CD14-positive monocyte (primary cell): Measurements from ENCODE around the gene RAB12. TPM values are rescaled to one million over a fixed set of nuclear protein-coding genes. Genes with fewer than 3 reads are reported as not detected.

Experiments used
- DNase-seq, 3 donors: peaks; one replicate each; pipeline ENCODE4 v3.0.0-alpha.2; 2011 to 2022
- H2AFZ ChIP-seq: 2 replicates; pipeline ENCODE4 v1.6.0; 2012; ENCODE audit warnings: mild to moderate bottlenecking, low read depth, low read length, inconsistent platforms; ENCODE audit not compliant: insufficient read depth, poor library complexity, severe bottlenecking
- H3K27ac ChIP-seq, 2 donors: 1 replicate in 1 of 2; 2 replicates in 1 of 2; pipeline ENCODE4 v1.5.1; 2012 to 2013; ENCODE audit warnings: low read length in 2 of 2, control low read depth in 1 of 2, inconsistent platforms in 1 of 2, low read depth in 1 of 2, mild to moderate bottlenecking in 1 of 2
- H3K27me3 ChIP-seq, 2 donors: one replicate each; pipeline versions ENCODE4 v1.6.0 to v1.6.1; 2011 to 2013; ENCODE audit warnings: low read length in 2 of 2; ENCODE audit not compliant: control insufficient read depth in 2 of 2, insufficient read depth in 2 of 2
- H3K36me3 ChIP-seq, 2 donors: replicated peaks in 1 of 2; 1 replicate in 1 of 2; 2 replicates in 1 of 2; pipeline versions ENCODE4 v1.5.1 to v1.6.1; 2012 to 2013; ENCODE audit warnings: low read length in 2 of 2, control low read depth in 1 of 2, inconsistent platforms in 1 of 2, mild to moderate bottlenecking in 1 of 2; ENCODE audit not compliant: insufficient read depth in 2 of 2, control insufficient read depth in 1 of 2
- H3K4me1 ChIP-seq, 2 donors: 1 replicate in 1 of 2; 2 replicates in 1 of 2; pipeline versions ENCODE4 v1.5.1 to v1.6.1; 2012 to 2013; ENCODE audit warnings: low read length in 2 of 2, control low read depth in 1 of 2, inconsistent platforms in 1 of 2, mild to moderate bottlenecking in 1 of 2, moderate library complexity in 1 of 2; ENCODE audit not compliant: insufficient read depth in 2 of 2, control insufficient read depth in 1 of 2
- H3K4me2 ChIP-seq: replicated peaks from 2 replicates; pipeline ENCODE3; 2012; ENCODE audit warnings: low read length, moderate library complexity, mild to moderate bottlenecking; ENCODE audit not compliant: poor library complexity, severe bottlenecking; ENCODE audit errors: extremely low read depth
- H3K4me3 ChIP-seq, 3 experiments: fragments of 200-600 bp in 1 of 3; sonication (generic) in 1 of 3; replicated peaks in 1 of 3; 1 replicate in 2 of 3; 2 replicates in 1 of 3; pipeline ENCODE4 v1.5.1; 2011 to 2013; ENCODE audit warnings: low read length in 3 of 3, mild to moderate bottlenecking in 3 of 3, control low read depth in 2 of 3, low read depth in 2 of 3, inconsistent platforms in 1 of 3, moderate library complexity in 1 of 3
- H3K79me2 ChIP-seq: 2 replicates; pipeline ENCODE4 v1.6.0; 2012; ENCODE audit warnings: mild to moderate bottlenecking, control low read depth, inconsistent platforms, low read length, moderate library complexity; ENCODE audit not compliant: insufficient read depth
- H3K9ac ChIP-seq: 2 replicates; pipeline ENCODE4 v1.6.0; 2017; ENCODE audit warnings: low read length, mild to moderate bottlenecking; ENCODE audit not compliant: insufficient read depth, poor library complexity, severe bottlenecking
- H3K9me3 ChIP-seq, 2 donors: replicated peaks in 1 of 2; 1 replicate in 1 of 2; 2 replicates in 1 of 2; pipeline versions ENCODE4 v1.5.1 to v1.6.1; 2012 to 2013; ENCODE audit warnings: low read length in 2 of 2, control low read depth in 1 of 2; ENCODE audit not compliant: control insufficient read depth in 1 of 2, insufficient read depth in 1 of 2
- H4K20me1 ChIP-seq: 2 replicates; pipeline ENCODE4 v1.6.0; 2012; ENCODE audit warnings: mild to moderate bottlenecking, low read length, control low read depth, moderate library complexity; ENCODE audit not compliant: insufficient read depth
- H3K27ac Mint-ChIP-seq, 7 donors: one replicate each; pipeline ENCODE4 v1.8.0; 2020; ENCODE audit warnings: mild to moderate bottlenecking in 7 of 7, mixed read lengths in 7 of 7, moderate library complexity in 6 of 7, inconsistent platforms in 2 of 7
- H3K27me3 Mint-ChIP-seq, 3 donors: one replicate each; pipeline ENCODE4 v1.8.0; 2021 to 2022; ENCODE audit warnings: low read depth in 3 of 3, mild to moderate bottlenecking in 3 of 3, mixed read lengths in 3 of 3, moderate library complexity in 3 of 3, inconsistent platforms in 1 of 3
- H3K36me3 Mint-ChIP-seq, 2 donors: one replicate each; pipeline ENCODE4 v1.8.0; 2020; ENCODE audit warnings: mixed read lengths in 2 of 2, inconsistent platforms in 1 of 2, mild to moderate bottlenecking in 1 of 2
- H3K4me1 Mint-ChIP-seq: one replicate; pipeline ENCODE4 v1.8.0; 2020; ENCODE audit warnings: mild to moderate bottlenecking, mixed read lengths
- H3K4me3 Mint-ChIP-seq, 2 donors: one replicate each; pipeline ENCODE4 v1.8.0; 2020; ENCODE audit warnings: mild to moderate bottlenecking in 2 of 2, mixed read lengths in 2 of 2, moderate library complexity in 1 of 2
- H3K9me3 Mint-ChIP-seq, 7 donors: one replicate each; pipeline ENCODE4 v1.8.0; 2020 to 2022; ENCODE audit warnings: mixed read lengths in 7 of 7, mild to moderate bottlenecking in 6 of 7, moderate library complexity in 6 of 7, inconsistent platforms in 2 of 7
- CTCF ChIP-seq: fragments of 200-600 bp; IDR thresholded peaks from one replicate; pipeline ENCODE4 v1.8.0; 2022; ENCODE audit warnings: antibody characterized with exemption, mild to moderate bottlenecking
- WGBS: methylation state at CpG from one replicate; pipeline ENCODE4 v1.1.5; 2013; ENCODE audit warnings: missing lambda C conversion rate; ENCODE audit not compliant: insufficient coverage; 5-methylcytosine and 5-hydroxymethylcytosine counted together
- intact Hi-C, 2 donors: fragments of 100-400 bp; cut with micrococcal nuclease; formaldehyde crosslinking; loops; one replicate each; pipeline versions ENCODE4 v1.15.0 to v1.15.1; 2023
- polyA plus RNA-seq, 3 donors: library from polyadenylated mRNA; depleted of rRNA in 1 of 3; unstranded in 2 of 3; stranded (reverse) in 1 of 3; fragments of 300-500 nt in 2 of 3; fragments of >200 nt in 1 of 3; fragmentation: Illumina TruSeq in 2 of 3; gene quantifications; 1 replicate in 2 of 3; 2 replicates in 1 of 3; pipeline ENCODE4 v1.2.3, GENCODE V29; 2012 to 2021

RAB12 gene
- polyA plus RNA-seq, 3 donors: 0.15 to 22.1 (median 0.16) TPM

GRCh38 chr18:8610459-8610851, 1.2 kb downstream of the RAB12 start:
- intact Hi-C loops: no loop called here
- DNase-seq: peak; percentile 48 to 91 (median 55)
- H3K4me3 Mint-ChIP-seq: peak overlapping the region; percentile 88 to 96
- H3K9me3 Mint-ChIP-seq: peaks cover 0 to 1% (median 0%) of the 10 kb centered on the region in 7 donors
- H3K36me3 Mint-ChIP-seq: peaks cover 13 to 14% of the 10 kb centered on the region in 2 donors
- peak overlapping the region; percentile 66 to 92 for H3K27ac ChIP-seq
- H3K4me2 ChIP-seq: peak overlapping the region; percentile 82
- H2AFZ ChIP-seq: peak overlapping the region; percentile 43
- H3K79me2 ChIP-seq: peaks cover 59% of the 10 kb centered on the region
- H3K9ac ChIP-seq: peak overlapping the region; percentile 86
- peaks cover 5 to 14% (median 8%) of the 10 kb centered on the region in 3 donors for H3K27me3 Mint-ChIP-seq
- peaks cover 48% of the 10 kb centered on the region for H3K4me1 Mint-ChIP-seq
- no peaks in the 10 kb centered on the region for H3K9me3 ChIP-seq
- peaks cover 0 to 5% of the 10 kb centered on the region in 2 donors for H3K27me3 ChIP-seq
- H3K36me3 ChIP-seq: peaks cover 0 to 10% of the 10 kb centered on the region in 2 donors
- WGBS: 0% methylated on average over 10 of the region's 13 CpGs
- H3K27ac Mint-ChIP-seq: peak overlapping the region; percentile 87 to 96 (median 92)
- peaks cover 51% of the 10 kb centered on the region for H4K20me1 ChIP-seq
- H3K4me3 ChIP-seq: peak overlapping the region; percentile 76 to 94 (median 82)
- H3K4me1 ChIP-seq: peaks cover 30 to 46% of the 10 kb centered on the region in 2 donors
- TF ChIP-seq CTCF: no peak

DNA sequence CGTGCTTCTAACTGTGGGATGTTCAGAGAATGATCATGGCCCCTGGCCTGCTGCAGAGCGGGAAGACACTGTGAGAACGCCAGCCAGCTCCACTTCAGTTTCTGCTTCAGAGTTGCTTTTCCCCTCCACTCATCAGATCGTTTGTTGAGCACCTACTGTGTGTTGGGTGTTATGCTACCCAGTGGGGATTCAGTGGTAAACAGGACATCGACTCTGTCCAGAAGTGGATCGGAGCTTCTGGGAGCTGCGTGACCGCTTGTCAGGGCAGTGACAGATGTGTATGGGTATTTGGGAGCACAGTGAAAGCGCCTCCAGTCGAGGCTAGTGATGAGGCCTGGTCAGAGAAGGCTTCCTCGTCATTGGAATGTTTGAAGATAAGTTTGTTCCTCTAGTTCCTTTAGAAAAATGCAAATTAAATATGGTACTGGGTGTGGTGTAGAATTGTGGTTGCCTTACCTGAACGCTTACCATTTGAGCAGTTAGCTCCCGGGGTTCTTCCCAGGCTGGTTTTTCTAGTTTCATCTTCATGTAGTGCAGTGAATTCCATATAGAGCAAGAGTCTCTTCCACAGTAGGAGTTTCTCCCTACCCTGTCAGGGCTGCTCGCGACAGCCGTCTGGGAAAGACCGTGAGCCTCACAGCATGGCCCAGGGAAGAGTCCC, 2.8 kb downstream of the RAB12 start:
- peaks cover 0 to 5% of the 10 kb centered on the region in 2 donors for H3K27me3 ChIP-seq
- H3K27ac ChIP-seq: peak overlapping the region in 1 of 2 donors; percentile 92
- H3K4me1 Mint-ChIP-seq: peaks cover 59% of the 10 kb centered on the region
- no peak for DNase-seq
- peak overlapping the region in 1 of 2 donors; percentile 57 for H3K4me3 Mint-ChIP-seq
- H3K79me2 ChIP-seq: peaks cover 75% of the 10 kb centered on the region
- intact Hi-C loops: no loop called here
- peaks cover 3 to 14% (median 8%) of the 10 kb centered on the region in 3 donors for H3K27me3 Mint-ChIP-seq
- H3K9me3 ChIP-seq: no peaks in the 10 kb centered on the region
- H2AFZ ChIP-seq: no peak overlapping the region
- no peak overlapping the region for H3K4me2 ChIP-seq
- H3K4me3 ChIP-seq: no peak overlapping the region
- H3K9ac ChIP-seq: no peak overlapping the region
- 100% methylated on average over 5 of the region's 17 CpGs for WGBS
- H3K4me1 ChIP-seq: peaks cover 41 to 55% of the 10 kb centered on the region in 2 donors
- no peak for TF ChIP-seq CTCF
- peaks cover 15% of the 10 kb centered on the region in 2 donors for H3K36me3 Mint-ChIP-seq
- H3K27ac Mint-ChIP-seq: peak overlapping the region in 5 of 7 donors; percentile 36 to 94 (median 74)
- peaks cover 0 to 10% of the 10 kb centered on the region in 2 donors for H3K36me3 ChIP-seq
- H3K9me3 Mint-ChIP-seq: peaks cover 0 to 1% (median 0%) of the 10 kb centered on the region in 7 donors
- H4K20me1 ChIP-seq: peaks cover 66% of the 10 kb centered on the region
